Embryonic facial prominence (tissue), 1 donor: ENCODE results near the gene CBX5.
A peak's percentile ranks its signal among the peaks of the same experiment; 100 is the strongest.
"Not testable (repeated sequence)": the region's sequence is repeated elsewhere in the genome, so short reads cannot be mapped to it uniquely, and the experiment has no call there.

Source experiments
- DNase-seq: peaks from one replicate; pipeline ENCODE4 v3.0.0-alpha.2; 2016; ENCODE audit errors: extremely low spot score

CBX5 gene

GRCh38 chr12:54279632-54280467 lies at the start of gene CBX5:
CBX5 (minus strand) TSS chr12:54280122; CDS start chr12:54257650, 22,472 bp downstream.
- DNase-seq = peak; percentile 99

GRCh38 chr12:54328595-54329337 lies 48.8 kb upstream of the CBX5 start:
- DNase-seq = no peak

GRCh38 chr12:54325442-54326109 lies 45.7 kb upstream of the CBX5 start:
- not testable (repeated sequence) for DNase-seq

- DNase-seq = peak; percentile 99
These were observed 44.9 kb upstream of the CBX5 start, which contains the start of gene COPZ1 for GRCh38 chr12:54324617-54325441. COPZ1 (plus strand) TSS chr12:54325131; CDS start chr12:54325164, 33 bp downstream.

- DNase-seq = no peak
These were observed 41.4 kb upstream of the CBX5 start for GRCh38 chr12:54321363-54321762.

GRCh38 chr12:54312309-54312708 lies 32.4 kb upstream of the CBX5 start:
- not testable (repeated sequence) for DNase-seq

GRCh38 chr12:54311051-54311450 lies 31.1 kb upstream of the CBX5 start:
- DNase-seq = no peak

GRCh38 chr12:54306925-54307741 lies 27.2 kb upstream of the CBX5 start:
- DNase-seq = no peak

- no peak for DNase-seq
These were observed 24.4 kb upstream of the CBX5 start for GRCh38 chr12:54304187-54304810.

- DNase-seq = no peak
These were observed 23.7 kb upstream of the CBX5 start for GRCh38 chr12:54303640-54304039.

- DNase-seq = no peak
These were observed 21.6 kb upstream of the CBX5 start for GRCh38 chr12:54301428-54302048.

GRCh38 chr12:54300732-54301427 lies 21.0 kb upstream of the CBX5 start, which contains the start of gene NFE2:
NFE2 (minus strand) TSS chr12:54301015; CDS start chr12:54295248, 5,767 bp downstream.
- DNase-seq = no peak

- no peak for DNase-seq
These were observed 20.4 kb upstream of the CBX5 start for GRCh38 chr12:54300225-54300731.

- DNase-seq = no peak
These were observed 19.7 kb upstream of the CBX5 start for GRCh38 chr12:54299515-54300224.

- DNase-seq = no peak
These were observed 19.0 kb upstream of the CBX5 start for GRCh38 chr12:54298904-54299303.

- DNase-seq = no peak
These were observed 16.6 kb upstream of the CBX5 start for GRCh38 chr12:54296393-54297099.

- no peak for DNase-seq
These were observed 15.1 kb upstream of the CBX5 start for GRCh38 chr12:54294953-54295566.
